NCI-H2029 (cell line): ENCODE data around the gene SCIN.
"Not testable (repeated sequence)": the region's sequence is repeated elsewhere in the genome, so short reads cannot be mapped to it uniquely, and the experiment has no call there.

ENCODE experiments used
- DNase-seq: peaks from one replicate; lab custom pipeline; 2025; lab: John Stamatoyannopoulos, UW

Gene SCIN

GRCh38 chr7:12687718-12688171, 117.2 kb downstream of the SCIN start:
- no peak for DNase-seq

- DNase-seq, result not testable (repeated sequence)
These were observed 118.1 kb downstream of the SCIN start for GRCh38 chr7:12688485-12689170.

- no peak for DNase-seq
These were observed 118.9 kb downstream of the SCIN start for GRCh38 chr7:12689451-12689850.

- no peak for DNase-seq
These were observed 119.7 kb downstream of the SCIN start for GRCh38 chr7:12690041-12690878.

GRCh38 chr7:12691388-12691787, 120.9 kb downstream of the SCIN start:
- not testable (repeated sequence) for DNase-seq

- DNase-seq, result no peak
These were observed 121.5 kb downstream of the SCIN start for GRCh38 chr7:12692035-12692434.

GRCh38 chr7:12692479-12693259, 122.1 kb downstream of the SCIN start:
- no peak for DNase-seq

GRCh38 chr7:12694817-12695216, 124.3 kb downstream of the SCIN start:
- DNase-seq, result no peak

GRCh38 chr7:12695965-12696364, 125.4 kb downstream of the SCIN start:
- no peak for DNase-seq

- DNase-seq, result no peak
These were observed 128.8 kb downstream of the SCIN start for GRCh38 chr7:12699299-12699698.

GRCh38 chr7:12701433-12701832, 130.9 kb downstream of the SCIN start:
- DNase-seq, result no peak

- no peak for DNase-seq
These were observed 133.4 kb downstream of the SCIN start for GRCh38 chr7:12703881-12704280.

GRCh38 chr7:12705878-12706277, 135.4 kb downstream of the SCIN start:
- DNase-seq, result no peak

- DNase-seq, result no peak
These were observed 136.5 kb downstream of the SCIN start for GRCh38 chr7:12706900-12707536.

GRCh38 chr7:12708314-12708713, 137.8 kb downstream of the SCIN start:
- no peak for DNase-seq
